Posterior vena cava (tissue), 2 donors: ENCODE measurements around the gene MDM2. TPM values are rescaled to one million over a fixed set of nuclear protein-coding genes. Genes with fewer than 3 reads are reported as not detected.

Experiments used
- DNase-seq: peaks from one replicate; pipeline ENCODE4 v3.0.0-alpha.2; 2020; ENCODE audit warnings: low spot score
- intact Hi-C, 2 donors: fragments of 100-400 bp; cut with DNase I; formaldehyde crosslinking; loops; one replicate each; pipeline versions ENCODE4 v1.14.1 to v1.14.2; 2022 to 2023
- total RNA-seq, 2 donors: library from RNA; stranded (reverse); fragmentation: NEBNext Ultra II Directional; extraction: Animal tissue kit (Norgen Biotek cat#: 25700); gene quantifications; one replicate each; pipeline ENCODE4 v1.2.1, GENCODE V29; 2021
- donor health status: DM: yes; HTN: yes; CAD: no.
- donor health status: DM: yes; HTN: yes; CAD: no.

MDM2 gene
- total RNA-seq, 2 donors from 2014 or later: 114 to 126 TPM

DNA sequence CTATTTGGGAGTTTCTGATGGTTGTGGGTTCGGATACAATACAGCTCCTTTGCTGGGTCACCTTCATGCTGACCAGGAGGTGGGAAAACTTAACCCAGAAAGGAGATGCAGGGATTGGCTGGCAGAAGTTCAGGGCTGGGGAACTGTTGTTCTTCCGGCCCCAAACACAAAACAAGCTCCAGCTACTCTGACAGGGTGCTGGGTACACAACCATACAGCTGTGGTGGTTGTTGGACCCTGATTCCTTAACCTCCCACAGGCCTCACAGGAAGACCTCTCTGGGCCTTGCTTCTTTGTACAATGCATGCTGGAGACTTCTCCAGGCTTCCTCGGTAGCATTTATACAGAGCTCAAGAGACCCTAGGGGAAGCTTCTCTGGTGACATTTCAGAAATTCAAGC is 77.4 kb downstream of the MDM2 start:
- intact Hi-C loops: no loop called here
- no peak for DNase-seq

DNA sequence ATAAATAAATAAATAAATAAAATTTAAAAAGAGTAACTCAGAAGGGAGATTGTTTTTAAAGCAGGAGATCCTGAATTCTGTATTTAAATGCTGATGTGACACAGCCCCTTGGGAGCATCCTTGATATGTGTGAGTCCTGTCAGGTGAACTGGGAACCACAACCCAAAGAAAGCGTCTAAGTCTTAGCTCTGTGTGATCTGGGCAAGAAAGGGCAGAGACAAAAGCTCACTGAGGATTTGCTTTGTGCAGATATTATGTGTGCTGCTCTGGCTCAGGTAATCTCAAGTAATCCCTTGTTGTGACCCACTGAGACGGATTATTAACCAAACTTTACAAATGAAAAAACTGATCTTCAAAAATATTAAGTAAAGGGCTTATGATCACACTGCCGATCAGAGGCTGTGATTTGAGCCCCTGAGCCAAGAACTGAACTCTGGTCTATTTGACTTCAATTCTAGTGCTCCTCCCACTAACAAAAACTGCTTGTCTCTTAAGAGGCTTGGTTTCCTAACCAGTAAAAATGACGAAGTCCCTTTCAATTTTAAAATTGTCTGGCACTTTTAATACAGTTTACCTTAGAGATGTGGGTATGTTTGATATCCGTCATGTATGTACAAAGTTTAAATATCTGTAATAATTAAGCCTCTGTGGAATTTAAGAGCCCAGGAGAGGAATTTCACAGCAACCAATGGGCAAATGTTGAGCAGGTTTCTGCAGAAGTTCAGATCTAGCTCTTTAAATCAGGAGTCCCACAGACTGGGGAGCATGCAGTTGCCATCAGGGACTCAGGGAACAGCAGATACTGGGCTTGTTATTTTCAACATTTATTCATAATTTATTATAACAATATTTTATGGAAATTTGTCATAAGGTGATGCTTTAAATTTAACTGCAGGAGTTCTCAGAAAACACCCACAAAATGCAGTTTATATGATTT is 78.9 kb downstream of the MDM2 start:
- intact Hi-C loops: no loop called here
- DNase-seq: no peak

DNA sequence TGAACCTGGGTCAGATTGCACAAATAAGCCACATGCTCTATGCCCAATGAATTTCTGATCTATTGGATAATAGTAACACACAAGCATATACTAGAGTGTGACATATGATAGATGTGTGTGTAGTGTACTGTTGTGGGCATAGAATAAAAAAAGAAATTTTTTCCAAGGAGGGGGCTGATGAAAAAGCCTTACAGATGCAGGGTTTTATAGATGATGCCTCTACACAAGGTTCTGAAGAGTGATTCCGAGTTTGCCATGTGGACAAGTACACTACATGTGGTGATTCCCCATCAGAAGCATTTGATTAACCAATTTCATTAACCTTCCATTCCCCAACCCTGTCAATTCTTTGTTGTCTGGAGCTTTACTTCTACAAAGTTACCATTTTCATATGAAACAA is 79.7 kb downstream of the MDM2 start:
- intact Hi-C loops: no loop called here

DNA sequence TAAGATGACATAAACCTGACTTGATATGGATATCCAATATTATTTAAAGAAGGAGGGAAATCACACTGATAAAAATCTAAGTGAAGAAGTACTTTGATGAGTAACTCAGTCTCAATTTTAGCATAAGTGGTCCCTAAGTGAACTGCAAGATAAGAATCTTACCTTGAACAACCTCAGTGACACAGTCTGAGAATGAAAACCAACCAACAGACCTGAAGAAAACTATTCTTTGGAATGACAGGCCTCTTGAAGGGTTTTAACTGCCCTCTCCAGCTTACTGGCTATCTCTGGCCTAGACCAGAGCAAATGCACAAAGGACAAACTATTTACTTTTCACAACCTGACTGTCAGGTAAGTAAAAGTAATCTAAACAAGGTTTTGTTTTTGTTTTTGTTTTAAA is 80.3 kb downstream of the MDM2 start:
- DNase-seq: no peak
- intact Hi-C loops: no loop called here

More for the DNA sequence above, 79.7 kb downstream of the MDM2 start:
- DNase-seq: no peak

DNA sequence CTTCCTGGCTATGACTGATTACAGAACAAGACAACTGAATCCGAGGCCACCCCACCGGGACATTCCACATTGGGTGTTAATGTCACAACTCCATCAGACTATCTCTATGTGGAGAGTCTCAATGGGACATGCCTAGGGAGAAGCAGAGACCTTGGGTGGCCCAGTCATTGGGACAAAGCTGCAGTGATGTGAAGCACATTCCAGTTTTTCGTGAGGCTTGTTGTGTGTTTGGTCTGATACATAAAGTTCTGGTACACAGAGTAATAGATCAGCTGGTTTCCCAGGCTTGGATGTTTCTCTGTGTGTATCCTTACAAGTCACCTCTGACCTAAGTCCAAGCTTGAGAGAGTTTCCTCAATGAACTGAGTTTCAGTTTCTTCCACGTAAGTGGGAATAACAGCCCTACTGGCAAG is 82.7 kb downstream of the MDM2 start:
- intact Hi-C loops: loop anchor here in 1 of 2 donors (5.0 kb wide), 1 partner anchor 778 kb away; no protein-coding TSS in a partner anchor
- DNase-seq: no peak

DNA sequence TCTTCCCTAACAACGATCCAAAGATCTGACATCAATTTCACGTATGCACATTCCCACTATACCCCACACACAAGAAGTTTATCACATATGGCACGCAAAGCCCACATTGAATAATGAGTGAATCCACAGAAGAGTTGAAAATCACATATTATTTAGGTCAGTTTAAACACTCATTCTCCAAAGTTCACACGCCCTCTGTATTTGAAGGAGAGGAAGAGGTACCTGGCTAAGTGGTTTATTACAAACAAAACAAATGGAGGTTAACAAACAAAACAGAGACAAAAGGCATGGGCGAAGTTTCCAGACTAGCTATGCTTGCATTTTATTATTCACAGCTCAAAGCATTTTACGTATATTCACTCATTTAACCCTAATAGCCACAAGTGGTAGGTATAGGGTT is 83.2 kb downstream of the MDM2 start:
- intact Hi-C loops: loop anchor here in 1 of 2 donors (5.0 kb wide), 1 partner anchor 779 kb away; no protein-coding TSS in a partner anchor
- no peak for DNase-seq

DNA sequence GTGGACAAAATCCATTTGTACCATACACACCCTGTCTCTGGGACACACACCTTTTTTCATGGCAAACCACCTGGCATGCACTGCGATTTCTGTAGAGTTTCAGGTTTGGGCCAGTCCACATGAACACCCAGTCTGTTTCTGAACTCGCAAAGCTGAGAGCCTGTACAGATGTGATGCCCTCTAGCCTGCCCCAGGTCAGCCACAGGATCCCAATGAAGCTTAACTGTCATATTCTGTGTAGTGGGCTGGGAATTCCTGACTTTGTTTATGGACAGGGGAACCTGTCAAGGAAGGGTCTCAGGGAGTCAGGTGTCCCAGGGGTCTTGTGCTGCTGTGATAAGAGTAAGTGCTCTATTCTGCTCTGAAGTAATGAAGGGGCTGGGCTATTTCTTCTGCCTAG is 85.2 kb downstream of the MDM2 start:
- DNase-seq: no peak
- intact Hi-C loops: loop anchor here in 1 of 2 donors (5.0 kb wide), 1 partner anchor 781 kb away; no protein-coding TSS in a partner anchor

DNA sequence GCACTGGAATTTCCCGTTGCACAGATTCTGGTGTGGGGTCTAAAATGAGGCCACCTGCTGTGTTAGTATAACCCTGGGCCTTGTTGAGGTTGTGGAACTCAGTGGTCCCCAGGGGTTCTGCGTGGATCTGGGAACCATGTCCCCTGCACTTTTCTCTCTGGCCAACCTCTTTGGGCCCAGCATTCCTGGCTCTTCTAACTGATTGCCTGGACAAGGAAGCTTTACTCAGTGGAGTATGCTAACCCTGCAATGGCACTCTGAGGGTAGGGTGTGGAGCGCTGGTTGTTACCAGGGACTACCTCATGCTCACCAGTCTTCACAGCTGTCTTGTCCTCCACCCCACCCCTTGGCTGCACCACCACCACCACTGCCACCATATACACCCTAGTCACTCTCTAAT is 85.8 kb downstream of the MDM2 start:
- DNase-seq: no peak
- intact Hi-C loops: loop anchor here in 1 of 2 donors (5.0 kb wide), 1 partner anchor 781 kb away; no protein-coding TSS in a partner anchor

DNA sequence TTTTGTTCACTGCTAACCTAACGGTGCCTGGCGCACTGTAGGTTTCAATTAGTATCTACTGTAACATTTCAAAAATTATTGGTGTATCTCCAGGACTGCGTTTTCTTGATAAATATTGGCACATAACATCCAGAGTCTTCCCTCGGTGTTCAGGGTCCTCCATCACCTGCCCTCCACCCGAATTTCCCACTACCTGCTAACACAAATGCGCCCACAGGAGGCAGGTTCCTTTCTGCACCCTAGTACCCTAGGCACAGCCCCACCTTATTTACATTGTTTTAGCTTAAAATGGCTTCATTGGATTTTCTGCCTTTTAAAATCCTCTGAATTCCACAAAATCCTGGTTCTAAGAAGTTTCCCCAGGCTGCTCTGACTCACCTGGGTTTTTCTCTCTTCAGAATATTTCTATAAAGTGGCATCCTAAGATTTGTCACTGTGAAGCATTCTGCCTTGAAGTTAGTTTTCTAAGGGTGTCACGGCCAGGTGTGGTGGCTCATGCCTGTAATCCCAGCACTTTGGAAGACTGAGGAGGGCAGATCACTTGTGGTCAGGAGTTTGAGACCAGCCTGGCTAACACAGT is 86.4 kb downstream of the MDM2 start:
- intact Hi-C loops: loop anchor here in 1 of 2 donors (5.0 kb wide), 1 partner anchor 782 kb away; no protein-coding TSS in a partner anchor
- DNase-seq: no peak

DNA sequence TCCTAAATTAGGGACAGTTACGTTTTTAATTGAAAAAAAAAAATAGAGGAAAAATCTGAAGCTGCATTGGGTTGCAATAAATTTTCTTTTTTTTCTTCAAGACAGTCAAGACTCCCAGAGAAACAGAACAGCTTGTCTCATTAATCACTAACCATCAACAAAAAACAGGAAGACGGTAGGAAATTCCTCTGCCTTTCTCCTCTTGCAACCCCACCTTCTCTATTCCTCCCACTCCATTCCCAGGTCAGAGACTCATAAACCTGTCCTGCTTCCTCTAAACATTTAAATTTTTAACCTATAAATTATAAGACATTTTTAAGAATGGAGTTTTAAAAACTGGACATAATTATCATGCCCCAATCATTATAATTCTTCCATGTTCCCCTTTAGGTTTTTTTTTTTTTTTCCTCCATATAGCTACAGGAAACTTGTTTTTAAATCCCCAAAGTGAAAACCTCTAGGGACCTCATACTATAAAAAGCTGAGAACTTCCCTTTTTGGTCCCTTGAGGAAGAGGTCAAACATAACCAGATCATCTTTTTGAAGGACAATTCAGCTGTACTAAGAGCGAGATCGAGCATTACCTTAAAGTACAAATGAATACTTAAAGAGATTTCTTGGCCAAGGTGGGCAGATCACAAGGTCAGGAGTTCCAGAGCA is 89.0 kb downstream of the MDM2 start:
- DNase-seq: no peak
- intact Hi-C loops: no loop called here

DNA sequence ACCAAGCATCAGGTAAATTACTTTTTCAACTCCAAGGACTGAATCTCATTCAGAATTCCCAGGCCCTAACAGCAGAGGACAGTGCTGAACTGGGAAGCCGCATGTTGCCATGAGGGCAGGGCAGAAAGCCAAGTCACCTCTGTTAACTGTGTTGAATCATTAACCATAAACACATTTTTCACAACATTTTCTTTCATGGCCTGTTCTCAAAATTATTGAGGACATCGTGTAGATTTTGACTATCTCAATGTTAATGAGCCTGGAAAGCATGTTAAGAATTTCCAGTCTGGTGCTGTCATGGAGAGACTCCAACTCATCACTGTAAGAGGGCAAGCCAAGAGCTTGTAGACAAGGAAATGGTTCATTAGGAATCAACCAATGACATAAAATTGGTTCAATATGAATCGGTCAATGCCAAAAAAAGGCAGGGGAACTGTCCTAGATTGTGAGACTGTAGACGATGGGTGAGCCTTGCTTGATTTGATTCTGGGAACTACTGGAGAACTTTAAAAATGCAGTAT is 91.3 kb downstream of the MDM2 start:
- intact Hi-C loops: no loop called here
- DNase-seq: no peak

DNA sequence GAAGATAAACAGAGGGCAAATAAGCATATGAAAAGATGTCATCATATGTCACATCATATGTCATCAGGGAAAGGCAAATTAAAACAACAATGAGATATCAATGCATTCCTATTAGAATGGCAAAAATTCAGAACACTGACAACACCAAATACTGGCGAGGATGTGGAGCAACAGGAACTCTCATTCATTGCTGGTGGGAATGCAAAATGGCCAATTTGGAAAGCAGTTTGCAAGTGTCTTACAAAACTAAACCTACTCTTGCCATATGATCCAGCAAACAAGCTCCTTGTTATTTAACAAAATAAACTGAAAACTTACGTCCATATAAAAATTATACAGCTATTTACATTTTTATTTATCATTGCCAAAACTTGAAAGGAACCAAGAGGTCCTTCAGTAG is 92.3 kb downstream of the MDM2 start:
- no peak for DNase-seq
- intact Hi-C loops: no loop called here

Other genes with a start within 250 kb of the MDM2 start
- 100 to 1,000 TPM; 167 to 192 TPM for gene RAP1B, start 197.3 kb upstream of the MDM2 start, total RNA-seq
- gene NUP107, start 121.2 kb upstream of the MDM2 start, total RNA-seq: 10 to 100 TPM; 31.2 to 33.8 TPM
- gene SLC35E3, start 62.0 kb upstream of the MDM2 start, total RNA-seq: 10 to 100 TPM in 1 of 2 donors, 1 to 10 TPM in 1; 8.8 to 11.8 TPM
- gene CPM, start 125.0 kb downstream of the MDM2 start, total RNA-seq: 10 to 100 TPM; 20.4 to 42.7 TPM